ENCODE results near the gene WDR37. TPM values are rescaled to one million over a fixed set of nuclear protein-coding genes. Genes with fewer than 3 reads are reported as not detected.
A peak's percentile ranks its signal among the peaks of the same experiment; 100 is the strongest.

Gene WDR37
- total and polyA plus RNA-seq, 9 of the 15 experiments (the other 6 are each of a cell fraction or from before 2014, with no cell fraction given), result 2.3 to 11.6 (median 6.7) TPM

DNA sequence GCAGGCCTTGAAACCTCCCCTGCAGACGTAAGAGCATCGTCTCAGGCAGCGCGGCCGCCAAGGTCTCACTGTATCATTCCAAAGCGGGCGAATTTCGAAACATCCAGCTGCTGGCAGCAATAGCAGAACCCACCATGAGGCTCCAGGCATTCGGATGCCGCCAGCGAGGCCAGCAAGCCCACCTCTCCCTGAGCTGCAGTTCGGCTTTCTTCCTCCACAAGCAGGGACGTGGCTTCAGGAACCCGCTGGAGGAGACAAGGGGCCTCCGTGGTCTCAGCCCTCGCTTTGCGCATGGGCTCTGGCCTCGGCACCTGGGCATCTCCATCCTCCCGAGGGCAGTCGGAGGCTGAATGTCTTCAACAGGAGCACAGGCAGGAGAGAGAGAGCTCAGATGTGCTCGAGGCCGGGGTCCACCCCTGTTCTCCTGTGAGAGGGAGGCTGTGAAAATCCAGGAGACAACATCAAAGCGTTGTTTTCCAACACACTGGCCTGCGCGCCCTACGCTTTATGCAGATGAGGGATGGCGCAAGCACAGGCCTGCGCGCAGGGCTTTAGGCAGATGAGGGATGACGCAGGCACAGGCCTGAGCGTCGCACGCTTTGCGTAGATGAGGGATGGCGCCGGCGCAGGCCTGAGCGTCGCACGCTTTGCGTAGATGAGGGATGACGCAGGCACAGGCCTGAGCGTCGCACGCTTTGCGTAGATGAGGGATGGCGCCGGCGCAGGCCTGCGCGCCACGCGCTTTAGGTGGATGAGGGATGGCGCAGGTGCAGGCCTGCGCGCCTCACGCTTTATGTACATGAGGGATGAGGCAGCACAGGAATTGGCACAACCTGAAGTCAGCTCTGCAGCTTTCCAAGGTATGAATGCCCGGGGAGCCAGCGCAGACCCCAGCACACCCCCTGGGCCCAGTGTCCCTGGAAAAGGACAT lies 103.2 kb downstream of the WDR37 start (continued):
- TF ChIP-seq ZC3H11A (IDR thresholded peaks at IDR 0.05; ENCODE audit: low read depth, low read length) (peak; percentile 41; the same call in 1 of the 2 replicates), ZKSCAN3 (CRISPR knock-in tag; IDR thresholded peaks at IDR 0.05) (no peak), CREM (IDR thresholded peaks at IDR 0.05; ENCODE audit: low read depth) (peak; percentile 99), NR3C1 (CRISPR knock-in tag; IDR thresholded peaks at IDR 0.05) (no peak), NRF1 (conservative IDR thresholded peaks at IDR 0.05 in 1 of 2, IDR thresholded peaks at IDR 0.05 in 1 of 2) (peak; percentile 91 to 92), HDAC2 (IDR thresholded peaks at IDR 0.05) (0 out of 2 replicates have a peak, but pooled peaks have one; percentile 45), JUN (IDR thresholded peaks at IDR 0.05; ENCODE audit: borderline replicate concordance, low read depth, low read length) (peak; percentile 64; the same call in 1 of the 2 replicates), JUN (CRISPR knock-in tag; IDR thresholded peaks at IDR 0.05; ENCODE audit: borderline replicate concordance) (no peak), MTA3 (IDR thresholded peaks at IDR 0.05; ENCODE audit: borderline replicate concordance) (peak; percentile 63; the same call in 1 of the 2 replicates), PHF8 (IDR thresholded peaks at IDR 0.05; ENCODE audit: borderline replicate concordance, low read length) (peak; percentile 83), CSDE1 (IDR thresholded peaks at IDR 0.05) (no peak), ZNF639 (CRISPR knock-in tag; conservative IDR thresholded peaks at IDR 0.05 in 1 of 2, IDR thresholded peaks at IDR 0.05 in 1 of 2) (peak in 1 of 2 experiments; percentile 42; a peak in 1 of 4 replicates), NFRKB (IDR thresholded peaks at IDR 0.05; ENCODE audit: low read depth) (peak; percentile 70), FOXP1 (CRISPR knock-in tag; IDR thresholded peaks at IDR 0.05) (0 out of 2 replicates have a peak, but pooled peaks have one; percentile 57), ZFX (CRISPR knock-in tag; IDR thresholded peaks at IDR 0.05) (peak; percentile 96), EP400 (IDR thresholded peaks at IDR 0.05) (peak; percentile 90), TAF9B (IDR thresholded peaks at IDR 0.05; ENCODE audit: partially characterized antibody) (no peak), RBM22 (IDR thresholded peaks at IDR 0.05; ENCODE audit: low read depth, low read length, poor library complexity, severe bottlenecking) (no peak), NFE2L1 (tag; IDR thresholded peaks at IDR 0.05; ENCODE audit: borderline replicate concordance, low read depth) (no peak)
- TF ChIP-seq, protein P1, sequence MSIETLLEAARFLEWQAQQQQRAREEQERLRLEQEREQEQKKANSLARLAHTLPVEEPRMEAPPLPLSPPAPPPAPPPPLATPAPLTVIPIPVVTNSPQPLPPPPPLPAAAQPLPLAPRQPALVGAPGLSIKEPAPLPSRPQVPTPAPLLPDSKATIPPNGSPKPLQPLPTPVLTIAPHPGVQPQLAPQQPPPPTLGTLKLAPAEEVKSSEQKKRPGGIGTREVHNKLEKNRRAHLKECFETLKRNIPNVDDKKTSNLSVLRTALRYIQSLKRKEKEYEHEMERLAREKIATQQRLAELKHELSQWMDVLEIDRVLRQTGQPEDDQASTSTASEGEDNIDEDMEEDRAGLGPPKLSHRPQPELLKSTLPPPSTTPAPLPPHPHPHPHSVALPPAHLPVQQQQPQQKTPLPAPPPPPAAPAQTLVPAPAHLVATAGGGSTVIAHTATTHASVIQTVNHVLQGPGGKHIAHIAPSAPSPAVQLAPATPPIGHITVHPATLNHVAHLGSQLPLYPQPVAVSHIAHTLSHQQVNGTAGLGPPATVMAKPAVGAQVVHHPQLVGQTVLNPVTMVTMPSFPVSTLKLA (conservative IDR thresholded peaks at IDR 0.05), result peak; percentile 17 to 66; a peak in 2 of 4 replicates
- TF ChIP-seq, protein P2, sequence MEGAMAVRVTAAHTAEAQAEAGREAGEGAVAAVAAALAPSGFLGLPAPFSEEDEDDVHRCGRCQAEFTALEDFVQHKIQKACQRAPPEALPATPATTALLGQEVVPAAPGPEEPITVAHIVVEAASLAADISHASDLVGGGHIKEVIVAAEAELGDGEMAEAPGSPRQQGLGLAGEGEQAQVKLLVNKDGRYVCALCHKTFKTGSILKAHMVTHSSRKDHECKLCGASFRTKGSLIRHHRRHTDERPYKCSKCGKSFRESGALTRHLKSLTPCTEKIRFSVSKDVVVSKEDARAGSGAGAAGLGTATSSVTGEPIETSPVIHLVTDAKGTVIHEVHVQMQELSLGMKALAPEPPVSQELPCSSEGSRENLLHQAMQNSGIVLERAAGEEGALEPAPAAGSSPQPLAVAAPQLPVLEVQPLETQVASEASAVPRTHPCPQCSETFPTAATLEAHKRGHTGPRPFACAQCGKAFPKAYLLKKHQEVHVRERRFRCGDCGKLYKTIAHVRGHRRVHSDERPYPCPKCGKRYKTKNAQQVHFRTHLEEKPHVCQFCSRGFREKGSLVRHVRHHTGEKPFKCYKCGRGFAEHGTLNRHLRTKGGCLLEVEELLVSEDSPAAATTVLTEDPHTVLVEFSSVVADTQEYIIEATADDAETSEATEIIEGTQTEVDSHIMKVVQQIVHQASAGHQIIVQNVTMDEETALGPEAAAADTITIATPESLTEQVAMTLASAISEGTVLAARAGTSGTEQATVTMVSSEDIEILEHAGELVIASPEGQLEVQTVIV (CRISPR knock-in tag; IDR thresholded peaks at IDR 0.05; ENCODE audit: borderline replicate concordance), result no peak

All from K562 (cell line).